Measurements from ENCODE around the gene CD200R1. TPM values are rescaled to one million over a fixed set of nuclear protein-coding genes. Genes with fewer than 3 reads are reported as not detected.

CD200R1 gene
- total and polyA plus RNA-seq, 2 of the 13 experiments (the other 11 are each of a cell fraction or from before 2014, with no cell fraction given) = 0.04 TPM; not detected in 1

- TF ChIP-seq HNF1B (CRISPR knock-in tag; IDR thresholded peaks at IDR 0.05) (peak; percentile 88), TARDBP (CRISPR knock-in tag; IDR thresholded peaks at IDR 0.05) (no peak; the same call in 1 of the 2 replicates), ZNF280D (CRISPR knock-in tag; IDR thresholded peaks at IDR 0.05) (no peak), ZNF276 (CRISPR knock-in tag; IDR thresholded peaks at IDR 0.05; ENCODE audit: low read depth) (no peak), ZNF230 (CRISPR knock-in tag; IDR thresholded peaks at IDR 0.05) (peak; percentile 84; the same call in 1 of the 2 replicates), ATF7 (IDR thresholded peaks at IDR 0.05) (no peak), ATF7 (CRISPR knock-in tag; IDR thresholded peaks at IDR 0.05) (peak; percentile 74), CBX5 (CRISPR knock-in tag; IDR thresholded peaks at IDR 0.05; ENCODE audit: borderline replicate concordance) (peak; percentile 85), GLI4 (CRISPR knock-in tag; IDR thresholded peaks at IDR 0.05; ENCODE audit: borderline replicate concordance) (no peak), ZNF878 (CRISPR knock-in tag; IDR thresholded peaks at IDR 0.05) (peak; percentile 82; the same call in 1 of the 2 replicates), ZFAT (CRISPR knock-in tag; conservative IDR thresholded peaks at IDR 0.05) (0 out of 2 replicates have a peak, but pooled peaks have one; percentile 55), NR2C2 (CRISPR knock-in tag; IDR thresholded peaks at IDR 0.05; ENCODE audit: borderline replicate concordance) (peak; percentile 91; the same call in 1 of the 2 replicates), ZNF552 (CRISPR knock-in tag; IDR thresholded peaks at IDR 0.05; ENCODE audit: borderline replicate concordance) (no peak), SOX5 (CRISPR knock-in tag; IDR thresholded peaks at IDR 0.05; ENCODE audit: borderline replicate concordance) (peak; percentile 44; the same call in 1 of the 2 replicates), ZNF782 (CRISPR knock-in tag; IDR thresholded peaks at IDR 0.05; ENCODE audit: borderline replicate concordance) (no peak), ISX (CRISPR knock-in tag; conservative IDR thresholded peaks at IDR 0.05) (no peak), ZNF639 (CRISPR knock-in tag; conservative IDR thresholded peaks at IDR 0.05) (0 out of 2 replicates have a peak, but pooled peaks have one; percentile 83)
These were observed 16.0 kb upstream of the CD200R1 start, which contains the start of gene GTPBP8 (continued) for GRCh38 chr3:112990672-112991602.

Measured in HepG2 (cell line).